ENCODE measurements around the gene KLF13.

- no peak for TF ChIP-seq CTCF (IDR thresholded peaks at IDR 0.05)
- TF ChIP-seq EZH2 (IDR thresholded peaks at IDR 0.05; ENCODE audit: borderline replicate concordance, insufficient read depth, low read depth, low read length, poor library complexity, severe bottlenecking): no peak
These were observed 33.1 kb downstream of the KLF13 start for GRCh38 chr15:31359702-31360111.

Data from B cell (primary cell).